SU-DHL-6 (cell line): ENCODE measurements around the gene MCCC2.

Experiments used
- EZH2phosphoT487 ChIP-seq: fragments of 200-600 bp; sonication (generic), shearing (Covaris generic); conservative IDR thresholded peaks from 2 replicates; pipeline ENCODE4 v1.6.1; 2018; ENCODE audit warnings: mild to moderate bottlenecking, antibody characterized with exemption, low read length, moderate library complexity, mixed read lengths
- TF ChIP-seq, protein P1 (sequence below): fragments of 200-600 bp; sonication (generic); IDR thresholded peaks from one replicate; pipeline ENCODE4 v1.5.1; 2017; ENCODE audit warnings: antibody characterized with exemption, mild to moderate bottlenecking, low read length, moderate library complexity; ENCODE audit not compliant: insufficient read depth, poor library complexity, severe bottlenecking

DNA sequence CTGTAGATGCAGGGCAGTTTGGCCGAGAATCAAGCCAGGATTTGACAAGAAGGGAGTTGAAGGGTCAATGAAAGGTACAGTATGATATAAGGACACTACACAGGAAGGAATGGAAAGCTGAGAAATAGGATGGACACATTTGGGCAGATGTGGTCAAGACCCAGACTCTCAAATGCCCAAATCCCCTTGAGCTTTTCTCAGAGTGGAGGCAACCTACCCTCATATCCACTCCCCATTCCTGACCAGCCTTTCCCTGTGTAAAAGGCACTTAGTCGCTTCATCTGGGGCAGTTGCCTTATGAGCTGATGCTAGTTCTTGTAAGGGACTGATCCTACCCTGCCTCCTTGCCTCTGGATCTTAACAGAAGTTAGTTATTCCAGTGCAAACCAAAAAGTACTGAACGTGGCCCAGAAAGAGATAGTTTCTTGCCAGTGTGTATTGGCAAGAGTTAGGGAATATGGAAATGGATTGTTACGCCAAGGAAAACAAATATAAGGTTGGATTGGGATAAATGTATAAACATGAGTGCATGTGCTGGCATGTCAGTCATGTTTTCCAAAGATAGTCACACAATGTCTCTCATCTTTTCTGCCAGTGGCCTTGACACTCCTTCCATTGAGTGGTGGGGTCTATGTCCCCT lies 4.1 kb upstream of the MCCC2 start:
- TF ChIP-seq EZH2phosphoT487: no peak
- TF ChIP-seq, protein P1, sequence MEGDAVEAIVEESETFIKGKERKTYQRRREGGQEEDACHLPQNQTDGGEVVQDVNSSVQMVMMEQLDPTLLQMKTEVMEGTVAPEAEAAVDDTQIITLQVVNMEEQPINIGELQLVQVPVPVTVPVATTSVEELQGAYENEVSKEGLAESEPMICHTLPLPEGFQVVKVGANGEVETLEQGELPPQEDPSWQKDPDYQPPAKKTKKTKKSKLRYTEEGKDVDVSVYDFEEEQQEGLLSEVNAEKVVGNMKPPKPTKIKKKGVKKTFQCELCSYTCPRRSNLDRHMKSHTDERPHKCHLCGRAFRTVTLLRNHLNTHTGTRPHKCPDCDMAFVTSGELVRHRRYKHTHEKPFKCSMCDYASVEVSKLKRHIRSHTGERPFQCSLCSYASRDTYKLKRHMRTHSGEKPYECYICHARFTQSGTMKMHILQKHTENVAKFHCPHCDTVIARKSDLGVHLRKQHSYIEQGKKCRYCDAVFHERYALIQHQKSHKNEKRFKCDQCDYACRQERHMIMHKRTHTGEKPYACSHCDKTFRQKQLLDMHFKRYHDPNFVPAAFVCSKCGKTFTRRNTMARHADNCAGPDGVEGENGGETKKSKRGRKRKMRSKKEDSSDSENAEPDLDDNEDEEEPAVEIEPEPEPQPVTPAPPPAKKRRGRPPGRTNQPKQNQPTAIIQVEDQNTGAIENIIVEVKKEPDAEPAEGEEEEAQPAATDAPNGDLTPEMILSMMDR: no peak
